HEK293 (cell line): ENCODE measurements around the gene PIK3CD.
A peak's percentile ranks its signal among the peaks of the same experiment; 100 is the strongest.

Source experiments
- CTCF ChIA-PET: fragments of 350-600 bp; formaldehyde crosslinking; extraction: SDS; loops from one replicate; lab custom pipeline; 2021; ENCODE audit warnings: antibody characterized with exemption; lab: Yijun Ruan, JAX
- POLR2A ChIA-PET: fragments of 300-600 bp; formaldehyde crosslinking; extraction: SDS; loops from one replicate; lab custom pipeline; 2020; ENCODE audit warnings: antibody characterized with exemption, inconsistent platforms; lab: Yijun Ruan, JAX
- H3K27ac ChIP-seq: fragments of 200-500 bp; sonication (Bioruptor generic); 2 replicates; pipeline ENCODE4 v1.5.1; 2014; ENCODE audit warnings: low read depth, low read length, control low read depth, inconsistent platforms; ENCODE audit errors: extremely low read depth
- H3K36me3 ChIP-seq, 2 experiments: fragments of 200-500 bp in 1 of 2; sonication (Bioruptor generic) in 1 of 2; 1 replicate in 1 of 2; 2 replicates in 1 of 2; pipeline ENCODE4 v1.5.1; 2014 to 2017; ENCODE audit warnings: inconsistent platforms in 2 of 2, low read length in 2 of 2; ENCODE audit not compliant: control insufficient read depth in 2 of 2, insufficient read depth in 1 of 2
- H3K4me1 ChIP-seq: fragments of 200-500 bp; sonication (Bioruptor generic); 2 replicates; pipeline ENCODE4 v1.5.1; 2014; ENCODE audit warnings: mild to moderate bottlenecking, low read length, inconsistent platforms; ENCODE audit not compliant: control insufficient read depth, insufficient read depth
- H3K4me3 ChIP-seq: 2 replicates; pipeline ENCODE4 v1.5.1; 2011; ENCODE audit warnings: low read depth, mild to moderate bottlenecking, control low read depth, low read length, moderate library complexity
- H3K9me3 ChIP-seq: fragments of 200-500 bp; sonication (Bioruptor generic); 2 replicates; pipeline ENCODE4 v1.5.1; 2014; ENCODE audit warnings: low read depth, low read length, inconsistent platforms; ENCODE audit not compliant: control insufficient read depth, insufficient read depth
- HOXD13 ChIP-seq: sonication (generic); formaldehyde crosslinking; IDR thresholded peaks from 2 replicates; pipeline ENCODE4 v1.8.0; 2022; ENCODE audit warnings: missing genetic modification reagents, borderline replicate concordance
- KLF8 ChIP-seq: fragments of 450-650 bp; formaldehyde crosslinking; IDR thresholded peaks from 2 replicates; pipeline ENCODE4 v1.5.1; 2016; ENCODE audit warnings: missing biosample characterization, missing genetic modification characterization
- PATZ1 ChIP-seq: fragments of 450-650 bp; formaldehyde crosslinking; IDR thresholded peaks from 2 replicates; pipeline ENCODE4 v1.5.1; 2016; ENCODE audit warnings: missing biosample characterization, missing genetic modification characterization
- PBX3 ChIP-seq: sonication (generic); formaldehyde crosslinking; IDR thresholded peaks from 2 replicates; pipeline ENCODE4 v1.8.1; 2022; ENCODE audit warnings: mild to moderate bottlenecking, moderate library complexity, missing genetic modification reagents
- SCRT1 ChIP-seq: fragments of 450-650 bp; formaldehyde crosslinking; IDR thresholded peaks from 2 replicates; pipeline ENCODE4 v1.5.1; 2016; ENCODE audit warnings: missing biosample characterization, missing genetic modification characterization, borderline replicate concordance
- SCRT2 ChIP-seq: fragments of 450-650 bp; formaldehyde crosslinking; IDR thresholded peaks from 2 replicates; pipeline ENCODE4 v1.5.1; 2016; ENCODE audit warnings: missing biosample characterization, missing genetic modification characterization
- ZBTB7A ChIP-seq: fragments of 450-650 bp; formaldehyde crosslinking; IDR thresholded peaks from 2 replicates; pipeline ENCODE4 v1.5.1; 2016; ENCODE audit warnings: low read depth, missing biosample characterization, missing genetic modification characterization
- ZNF133 ChIP-seq: fragments of 450-650 bp; formaldehyde crosslinking; IDR thresholded peaks from 2 replicates; pipeline ENCODE4 v1.5.1; 2016; ENCODE audit warnings: missing biosample characterization, missing genetic modification characterization
- ZNF19 ChIP-seq: fragments of 450-650 bp; formaldehyde crosslinking; IDR thresholded peaks from 2 replicates; pipeline ENCODE4; 2016; ENCODE audit warnings: missing biosample characterization, missing genetic modification characterization, low read depth
- ZNF239 ChIP-seq: fragments of 450-650 bp; formaldehyde crosslinking; IDR thresholded peaks from 2 replicates; pipeline ENCODE4 v1.5.1; 2016; ENCODE audit warnings: missing biosample characterization, missing genetic modification characterization
- ZNF416 ChIP-seq: fragments of 450-650 bp; formaldehyde crosslinking; IDR thresholded peaks from 2 replicates; pipeline ENCODE4 v1.5.1; 2016; ENCODE audit warnings: missing biosample characterization, missing genetic modification characterization
- ZNF549 ChIP-seq: fragments of 450-650 bp; IDR thresholded peaks from 2 replicates; pipeline ENCODE4 v1.5.1; 2018; ENCODE audit warnings: missing biosample characterization, missing genetic modification characterization, mild to moderate bottlenecking, inconsistent platforms, moderate library complexity
- ZNF626 ChIP-seq: fragments of 450-650 bp; sonication (Bioruptor Pico); formaldehyde crosslinking; IDR thresholded peaks from 2 replicates; pipeline ENCODE4 v1.5.1; 2018; ENCODE audit warnings: missing biosample characterization, missing genetic modification characterization, inconsistent platforms
- ZNF677 ChIP-seq: fragments of 450-650 bp; IDR thresholded peaks from 2 replicates; pipeline ENCODE4 v1.5.0; 2018; ENCODE audit warnings: missing biosample characterization, mild to moderate bottlenecking, missing genetic modification characterization, moderate library complexity
- ZNF701 ChIP-seq: fragments of 450-650 bp; formaldehyde crosslinking; IDR thresholded peaks from 2 replicates; pipeline ENCODE4 v1.5.1; 2016; ENCODE audit warnings: missing biosample characterization, missing genetic modification characterization
- ZSCAN16 ChIP-seq: fragments of 450-650 bp; formaldehyde crosslinking; IDR thresholded peaks from 2 replicates; pipeline ENCODE4 v1.5.1; 2016; ENCODE audit warnings: missing biosample characterization, missing genetic modification characterization
- ZXDB ChIP-seq: fragments of 450-650 bp; formaldehyde crosslinking; IDR thresholded peaks from 2 replicates; pipeline ENCODE4 v1.5.1; 2016; ENCODE audit warnings: missing biosample characterization, missing genetic modification characterization
- TF ChIP-seq, protein P1 (sequence below): fragments of 450-650 bp; formaldehyde crosslinking; IDR thresholded peaks from 2 replicates; pipeline ENCODE4 v1.5.1; 2017; ENCODE audit warnings: missing biosample characterization, missing genetic modification characterization
- TF ChIP-seq, protein P2 (sequence below): fragments of 450-650 bp; formaldehyde crosslinking; IDR thresholded peaks from 2 replicates; pipeline ENCODE4 v1.5.1; 2016; ENCODE audit warnings: missing biosample characterization, missing genetic modification characterization

PIK3CD gene

DNA sequence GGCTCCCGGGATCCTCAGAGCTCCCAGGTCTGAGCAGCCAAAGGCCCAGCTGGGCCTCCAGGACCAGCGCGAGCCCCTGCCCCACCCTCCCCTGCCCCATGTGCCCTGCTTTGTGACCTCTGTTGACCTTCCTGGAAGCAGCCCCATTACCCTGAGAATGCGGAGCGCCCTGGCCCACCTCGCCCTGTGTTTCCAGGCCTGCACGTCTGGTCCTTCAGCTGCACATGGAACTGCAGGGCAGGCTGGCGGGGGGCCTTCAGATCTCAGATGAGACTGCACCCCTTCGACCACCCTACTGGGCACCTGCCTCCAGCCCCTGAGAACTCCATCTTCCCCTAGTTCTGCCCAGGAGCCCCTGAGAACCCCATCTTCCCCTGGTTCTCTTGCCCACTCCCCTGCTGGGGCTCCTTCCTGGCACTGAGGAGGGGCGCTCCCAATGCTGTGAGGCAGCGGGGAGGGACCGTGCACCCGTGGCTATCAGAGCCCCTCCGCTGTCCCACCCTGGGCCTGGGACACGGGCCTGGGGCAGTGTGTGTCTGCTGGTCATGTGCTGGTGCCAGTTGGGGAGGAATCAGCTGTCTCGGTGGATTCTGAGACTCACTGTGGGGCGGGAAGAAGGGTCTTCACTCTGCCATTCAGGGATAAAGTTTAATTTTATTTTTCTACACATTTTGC lies 37.8 kb upstream of the PIK3CD start (continued):
- TF ChIP-seq, protein P1, sequence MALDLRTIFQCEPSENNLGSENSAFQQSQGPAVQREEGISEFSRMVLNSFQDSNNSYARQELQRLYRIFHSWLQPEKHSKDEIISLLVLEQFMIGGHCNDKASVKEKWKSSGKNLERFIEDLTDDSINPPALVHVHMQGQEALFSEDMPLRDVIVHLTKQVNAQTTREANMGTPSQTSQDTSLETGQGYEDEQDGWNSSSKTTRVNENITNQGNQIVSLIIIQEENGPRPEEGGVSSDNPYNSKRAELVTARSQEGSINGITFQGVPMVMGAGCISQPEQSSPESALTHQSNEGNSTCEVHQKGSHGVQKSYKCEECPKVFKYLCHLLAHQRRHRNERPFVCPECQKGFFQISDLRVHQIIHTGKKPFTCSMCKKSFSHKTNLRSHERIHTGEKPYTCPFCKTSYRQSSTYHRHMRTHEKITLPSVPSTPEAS (tag by site-specific recombination), result no peak
- no peak for TF ChIP-seq HOXD13 (CRISPR knock-in tag)
- TF ChIP-seq PATZ1 (tag by site-specific recombination), result no peak
- no peak for TF ChIP-seq ZNF701
- no peak for TF ChIP-seq ZXDB (tag by site-specific recombination)
- no peak for TF ChIP-seq ZNF626 (tag by site-specific recombination)
- no peak for TF ChIP-seq ZNF677 (tag by site-specific recombination)
- TF ChIP-seq ZNF416 (tag by site-specific recombination), result no peak
- no peak for TF ChIP-seq SCRT1 (tag by site-specific recombination)
- TF ChIP-seq KLF8, result no peak
- TF ChIP-seq, all 188 proteins: peak for 0

- Histone ChIP-seq H3K27ac (no peak overlapping the region), H3K36me3 (peaks cover 0 to 35% of the 10 kb centered on the region in 2 experiments; a peak in 2 of 3 replicates), H3K9me3 (no peaks in the 10 kb centered on the region), H3K4me1 (no peaks in the 10 kb centered on the region), H3K4me3 (no peak overlapping the region)
- POLR2A ChIA-PET, result interaction anchor here (1.4 kb wide), 1 partner anchor 76 kb away, joined by 3 read pairs; the partner anchor contains the start of gene SLC25A33
- no peak for TF ChIP-seq ZNF549 (tag by site-specific recombination)
- no peak for TF ChIP-seq ZBTB7A
- no peak for TF ChIP-seq ZNF239
- TF ChIP-seq ZSCAN16 (tag by site-specific recombination), result no peak
- no peak for TF ChIP-seq PBX3
- peak; percentile 30; the same call in 1 of the 2 replicates for TF ChIP-seq SCRT2 (tag by site-specific recombination)
- TF ChIP-seq ZNF133 (tag by site-specific recombination), result no peak
- no peak for TF ChIP-seq PATZ1 (tag by site-specific recombination)
- TF ChIP-seq ZNF19, result no peak
- TF ChIP-seq, protein P2, sequence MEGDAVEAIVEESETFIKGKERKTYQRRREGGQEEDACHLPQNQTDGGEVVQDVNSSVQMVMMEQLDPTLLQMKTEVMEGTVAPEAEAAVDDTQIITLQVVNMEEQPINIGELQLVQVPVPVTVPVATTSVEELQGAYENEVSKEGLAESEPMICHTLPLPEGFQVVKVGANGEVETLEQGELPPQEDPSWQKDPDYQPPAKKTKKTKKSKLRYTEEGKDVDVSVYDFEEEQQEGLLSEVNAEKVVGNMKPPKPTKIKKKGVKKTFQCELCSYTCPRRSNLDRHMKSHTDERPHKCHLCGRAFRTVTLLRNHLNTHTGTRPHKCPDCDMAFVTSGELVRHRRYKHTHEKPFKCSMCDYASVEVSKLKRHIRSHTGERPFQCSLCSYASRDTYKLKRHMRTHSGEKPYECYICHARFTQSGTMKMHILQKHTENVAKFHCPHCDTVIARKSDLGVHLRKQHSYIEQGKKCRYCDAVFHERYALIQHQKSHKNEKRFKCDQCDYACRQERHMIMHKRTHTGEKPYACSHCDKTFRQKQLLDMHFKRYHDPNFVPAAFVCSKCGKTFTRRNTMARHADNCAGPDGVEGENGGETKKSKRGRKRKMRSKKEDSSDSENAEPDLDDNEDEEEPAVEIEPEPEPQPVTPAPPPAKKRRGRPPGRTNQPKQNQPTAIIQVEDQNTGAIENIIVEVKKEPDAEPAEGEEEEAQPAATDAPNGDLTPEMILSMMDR, result peak; percentile 70
- CTCF ChIA-PET, result interaction anchor here (0.5 to 3.1 kb wide), 18 partner anchors 8 to 472 kb away, joined by 3 to 15 read pairs (median 3); no protein-coding TSS in a partner anchor
These were observed 36.0 kb upstream of the PIK3CD start for GRCh38 chr1:9615316-9616063.
